ACHN (cell line): ENCODE data around the gene VWA8.
"Not testable (repeated sequence)": the region's sequence is repeated elsewhere in the genome, so short reads cannot be mapped to it uniquely, and the experiment has no call there.

Experiments used
- DNase-seq: peaks from one replicate; pipeline ENCODE4 v3.0.0-alpha.2; 2015
- in situ Hi-C: cut with HindIII; loops from 2 replicates; pipeline ENCODE4 v1.10.0; 2017; ENCODE audit warnings: low sequenced_read_pairs, low pct_ligation_motif_present, low pct_unique_long_range_greater_than_20kb

Gene VWA8

GRCh38 chr13:41648314-41648935 lies 312.5 kb downstream of the VWA8 start:
- in situ Hi-C loops, result no loop called here
- DNase-seq, result no peak

DNA sequence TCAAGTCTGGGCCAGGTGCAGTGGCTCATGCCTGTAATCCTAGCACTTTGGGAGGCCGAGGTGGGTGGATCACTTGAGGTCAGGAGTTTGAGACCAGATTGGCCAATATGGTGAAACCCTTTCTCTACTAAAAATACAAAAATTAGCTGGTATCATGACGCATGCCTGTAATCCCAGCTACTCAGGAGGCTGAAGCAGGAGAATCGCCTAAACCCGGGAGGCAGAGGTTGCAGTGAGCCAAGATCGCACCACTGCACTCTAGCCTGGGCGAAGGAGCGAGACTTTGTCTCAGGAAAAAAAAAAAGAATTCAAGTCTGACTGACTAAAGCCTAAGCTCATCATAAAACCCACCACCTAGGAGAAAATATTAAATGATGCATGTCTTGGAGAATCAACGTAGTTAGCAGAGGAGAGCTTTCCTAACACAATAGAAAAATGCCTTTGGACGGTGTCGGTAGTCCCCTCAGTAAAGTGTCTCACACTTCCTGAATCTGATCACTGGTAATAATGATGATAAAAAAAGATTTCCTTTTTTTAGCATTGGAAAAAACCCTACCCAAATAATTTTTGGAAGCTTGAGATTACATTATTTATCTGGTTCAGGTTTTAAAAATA lies 313.1 kb downstream of the VWA8 start:
- in situ Hi-C loops, DNase-seq: not testable (repeated sequence)

- in situ Hi-C loops, result no loop called here
- no peak for DNase-seq
These were observed 315.6 kb downstream of the VWA8 start for GRCh38 chr13:41645331-41645730.

GRCh38 chr13:41644742-41645141 lies 316.2 kb downstream of the VWA8 start:
- no peak for DNase-seq
- in situ Hi-C loops, result no loop called here

DNA sequence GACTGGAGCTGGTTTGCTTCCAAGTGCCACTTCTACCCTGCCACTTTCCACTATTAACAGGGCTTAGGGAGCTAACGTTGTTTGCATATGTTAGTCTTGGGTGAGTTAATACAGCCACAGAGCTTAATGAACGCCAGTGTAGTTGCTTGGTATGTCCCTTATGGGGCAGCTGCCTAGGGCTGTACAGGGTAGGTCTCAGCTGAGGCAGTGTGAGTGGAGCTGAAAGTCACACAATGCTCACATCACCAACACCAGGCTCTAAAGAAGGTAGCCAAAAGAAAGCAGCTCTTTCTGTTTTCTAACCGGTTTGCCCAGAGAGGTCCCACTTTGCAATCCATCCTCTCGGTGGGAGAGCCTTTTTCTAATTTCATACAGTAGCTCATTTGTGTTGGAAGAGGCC lies 317.4 kb downstream of the VWA8 start:
- no peak for DNase-seq
- in situ Hi-C loops, result no loop called here

GRCh38 chr13:41641961-41642360 lies 318.9 kb downstream of the VWA8 start:
- no peak for DNase-seq
- in situ Hi-C loops, result no loop called here

- DNase-seq, result no peak
- in situ Hi-C loops, result no loop called here
These were observed 319.5 kb downstream of the VWA8 start for GRCh38 chr13:41641429-41641828.

GRCh38 chr13:41639955-41640780 lies 320.7 kb downstream of the VWA8 start:
- in situ Hi-C loops, result no loop called here
- no peak for DNase-seq

DNA sequence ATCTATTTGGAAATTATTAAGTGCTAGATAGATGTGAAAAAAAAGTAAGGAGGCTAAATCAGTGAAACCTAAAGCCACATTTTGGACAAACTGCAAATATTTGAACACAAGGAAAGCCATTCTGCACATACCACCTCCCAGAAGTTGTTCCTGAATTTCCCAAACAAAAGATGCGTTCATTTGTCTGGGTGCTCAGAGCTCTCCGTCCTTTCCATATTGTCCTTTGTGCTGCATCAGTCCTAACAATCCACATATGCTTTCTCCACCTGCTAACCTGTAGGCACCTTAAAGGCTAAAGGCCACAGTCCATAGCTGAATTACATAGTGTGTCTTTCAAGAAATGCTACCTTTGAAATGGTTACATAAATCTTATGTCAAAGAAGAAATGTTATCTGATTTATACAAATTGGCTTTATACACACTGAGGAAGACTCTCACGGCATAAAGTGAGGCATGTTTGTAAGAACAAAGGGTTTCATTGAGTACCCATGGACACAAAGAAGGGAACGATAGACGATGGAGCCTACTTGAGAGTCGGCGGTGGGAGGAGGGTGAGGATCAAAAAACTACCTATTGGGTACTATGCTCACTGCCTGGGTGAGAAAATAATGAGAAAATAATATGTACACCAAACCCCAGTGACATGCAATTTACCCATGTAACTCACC lies 321.5 kb downstream of the VWA8 start:
- no peak for DNase-seq
- in situ Hi-C loops, result no loop called here

- in situ Hi-C loops, result no loop called here
- no peak for DNase-seq
These were observed 323.3 kb downstream of the VWA8 start for GRCh38 chr13:41637586-41637985.

DNA sequence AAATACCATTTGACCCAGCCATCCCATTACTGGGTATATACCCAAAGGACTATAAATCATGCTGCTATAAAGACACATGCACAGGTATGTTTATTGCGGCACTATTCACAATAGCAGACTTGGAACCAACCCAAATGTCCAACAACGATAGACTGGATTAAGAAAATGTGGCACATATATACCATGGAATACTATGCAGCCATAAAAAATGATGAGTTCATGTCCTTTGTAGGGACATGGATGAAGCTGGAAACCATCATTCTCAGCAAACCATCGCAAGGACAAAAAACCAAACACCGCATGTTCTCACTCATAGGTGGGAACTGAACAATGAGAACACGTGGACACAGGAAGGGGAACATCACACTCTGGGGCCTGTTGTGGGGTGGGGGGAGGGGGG lies 323.9 kb downstream of the VWA8 start:
- DNase-seq, in situ Hi-C loops: not testable (repeated sequence)

GRCh38 chr13:41636590-41636989 lies 324.3 kb downstream of the VWA8 start:
- in situ Hi-C loops, DNase-seq: not testable (repeated sequence)

GRCh38 chr13:41634407-41634806 lies 326.5 kb downstream of the VWA8 start:
- in situ Hi-C loops, result no loop called here
- no peak for DNase-seq

DNA sequence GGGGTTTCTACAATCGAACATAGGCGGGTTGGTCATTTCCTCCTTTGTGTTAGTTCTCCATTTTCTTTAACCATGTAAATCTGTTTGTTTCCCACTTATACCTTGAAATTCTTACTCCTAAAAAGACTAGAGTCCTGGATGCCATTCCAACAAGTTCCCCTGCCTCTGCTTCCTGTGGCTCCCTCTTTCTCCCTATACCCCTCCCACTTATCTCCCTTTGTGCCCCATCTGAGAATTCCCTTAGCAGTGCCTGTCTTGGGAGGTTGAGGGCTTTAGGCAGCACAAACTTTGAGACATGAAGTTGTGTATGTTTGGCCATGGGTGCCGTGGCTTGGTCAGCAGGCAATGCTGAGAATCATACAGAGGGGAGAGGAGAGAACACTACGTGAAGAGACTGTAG lies 327.1 kb downstream of the VWA8 start:
- in situ Hi-C loops, result no loop called here
- no peak for DNase-seq

- DNase-seq, result no peak
- in situ Hi-C loops, result no loop called here
These were observed 329.5 kb downstream of the VWA8 start for GRCh38 chr13:41631296-41631965.

DNA sequence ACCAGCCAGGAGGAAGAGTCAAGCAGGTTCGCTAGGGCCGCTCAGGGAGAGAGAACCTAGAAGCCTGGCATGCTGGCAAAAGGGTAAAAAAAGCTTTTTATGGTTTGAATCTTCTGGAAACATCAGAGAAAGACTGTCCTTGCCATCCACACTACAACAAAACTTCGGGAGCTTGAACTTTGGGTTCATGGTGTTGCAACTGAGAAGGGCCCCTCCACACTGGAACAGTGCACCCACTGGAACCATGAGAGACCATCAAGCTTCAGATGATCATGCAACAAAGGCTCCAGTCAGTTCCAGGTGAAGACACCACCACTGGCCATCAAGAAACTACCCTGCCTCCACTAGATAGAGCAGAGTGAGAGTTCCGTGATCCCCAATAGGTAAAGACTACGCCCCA lies 333.5 kb downstream of the VWA8 start:
- in situ Hi-C loops, result no loop called here
- no peak for DNase-seq

GRCh38 chr13:41624041-41624440 lies 336.9 kb downstream of the VWA8 start:
- DNase-seq, result no peak
- in situ Hi-C loops, result no loop called here

- in situ Hi-C loops, result no loop called here
- DNase-seq, result no peak
These were observed 338.2 kb downstream of the VWA8 start for GRCh38 chr13:41622432-41623429.
